ENCODE results near the gene ATP8A2.

The ATP8A2 gene

GRCh38 chr13:25777509-25777908 is 405.7 kb downstream of the ATP8A2 start:
- TF ChIP-seq SIN3A (IDR thresholded peaks at IDR 0.05; ENCODE audit: borderline replicate concordance, insufficient read depth, low read length) = no peak
- TF ChIP-seq FOXP2 (optimal IDR thresholded peaks at IDR 0.05; ENCODE audit: borderline replicate concordance, extremely low read depth, extremely low read length, insufficient read depth) = no peak
- TF ChIP-seq REST (IDR thresholded peaks at IDR 0.05; ENCODE audit: insufficient read depth in 1 of 2, low read depth in 2 of 2, low read length in 2 of 2) = no peak
- TF ChIP-seq TAF1 (IDR thresholded peaks at IDR 0.05; ENCODE audit: borderline replicate concordance, insufficient read depth, low read length) = no peak
- no peak for TF ChIP-seq POLR2AphosphoS5 (IDR thresholded peaks at IDR 0.05; ENCODE audit: low read depth, low read length)

- no peak for TF ChIP-seq FOXP2 (optimal IDR thresholded peaks at IDR 0.05; ENCODE audit: borderline replicate concordance, extremely low read depth, extremely low read length, insufficient read depth)
- no peak for TF ChIP-seq TAF1 (IDR thresholded peaks at IDR 0.05; ENCODE audit: borderline replicate concordance, insufficient read depth, low read length)
- TF ChIP-seq SIN3A (IDR thresholded peaks at IDR 0.05; ENCODE audit: borderline replicate concordance, insufficient read depth, low read length) = no peak
- no peak for TF ChIP-seq REST (IDR thresholded peaks at IDR 0.05; ENCODE audit: insufficient read depth in 1 of 2, low read depth in 2 of 2, low read length in 2 of 2)
- no peak for TF ChIP-seq POLR2AphosphoS5 (IDR thresholded peaks at IDR 0.05; ENCODE audit: low read depth, low read length)
These were observed 406.6 kb downstream of the ATP8A2 start for GRCh38 chr13:25778365-25778764.

GRCh38 chr13:25778808-25779305 is 407.1 kb downstream of the ATP8A2 start:
- TF ChIP-seq SIN3A (IDR thresholded peaks at IDR 0.05; ENCODE audit: borderline replicate concordance, insufficient read depth, low read length) (no peak), FOXP2 (optimal IDR thresholded peaks at IDR 0.05; ENCODE audit: borderline replicate concordance, extremely low read depth, extremely low read length, insufficient read depth) (no peak), REST (IDR thresholded peaks at IDR 0.05; ENCODE audit: insufficient read depth in 1 of 2, low read depth in 2 of 2, low read length in 2 of 2) (no peak), POLR2AphosphoS5 (IDR thresholded peaks at IDR 0.05; ENCODE audit: low read depth, low read length) (no peak), TAF1 (IDR thresholded peaks at IDR 0.05; ENCODE audit: borderline replicate concordance, insufficient read depth, low read length) (no peak)

- TF ChIP-seq TAF1 (IDR thresholded peaks at IDR 0.05; ENCODE audit: borderline replicate concordance, insufficient read depth, low read length) = no peak
- TF ChIP-seq FOXP2 (optimal IDR thresholded peaks at IDR 0.05; ENCODE audit: borderline replicate concordance, extremely low read depth, extremely low read length, insufficient read depth) = no peak
These were observed 411.3 kb downstream of the ATP8A2 start for GRCh38 chr13:25783076-25783475.

GRCh38 chr13:25783601-25784024 is 411.8 kb downstream of the ATP8A2 start:
- no peak for TF ChIP-seq REST (IDR thresholded peaks at IDR 0.05; ENCODE audit: insufficient read depth in 1 of 2, low read depth in 2 of 2, low read length in 2 of 2)
- TF ChIP-seq SIN3A (IDR thresholded peaks at IDR 0.05; ENCODE audit: borderline replicate concordance, insufficient read depth, low read length) = no peak
- no peak for TF ChIP-seq TAF1 (IDR thresholded peaks at IDR 0.05; ENCODE audit: borderline replicate concordance, insufficient read depth, low read length)
- no peak for TF ChIP-seq FOXP2 (optimal IDR thresholded peaks at IDR 0.05; ENCODE audit: borderline replicate concordance, extremely low read depth, extremely low read length, insufficient read depth)
- TF ChIP-seq POLR2AphosphoS5 (IDR thresholded peaks at IDR 0.05; ENCODE audit: low read depth, low read length) = no peak

Measured in PFSK-1 (cell line).